HCT116 (cell line): ENCODE data around the gene ZNF133.

Experiments used
- CEBPB ChIP-seq: IDR thresholded peaks from 2 replicates; pipeline ENCODE4 v1.6.1; 2012; ENCODE audit warnings: low read depth
- CTCF ChIP-seq, 3 experiments: fragments of 200-600 bp in 1 of 3; sonication (generic) in 1 of 3; IDR thresholded peaks in 2 of 3; conservative IDR thresholded peaks in 1 of 3; 2 replicates each; pipeline ENCODE4 v1.5.1; 2012 to 2017; ENCODE audit warnings: low read depth in 2 of 3, low read length in 2 of 3, antibody characterized with exemption in 1 of 3, borderline replicate concordance in 1 of 3, control low read depth in 1 of 3, mild to moderate bottlenecking in 1 of 3, mixed read lengths in 1 of 3, mixed run types in 1 of 3, moderate library complexity in 1 of 3; ENCODE audit not compliant: insufficient read depth in 1 of 3
- ELF1 ChIP-seq: IDR thresholded peaks from 2 replicates; pipeline ENCODE4 v1.6.1; 2012; ENCODE audit warnings: low read depth, borderline replicate concordance
- EZH2 ChIP-seq: fragments of 200-600 bp; sonication (generic); IDR thresholded peaks from 2 replicates; pipeline ENCODE4 v1.6.1; 2017; ENCODE audit warnings: antibody characterized with exemption, mixed run types
- POLR2A ChIP-seq: IDR thresholded peaks from 2 replicates; pipeline ENCODE4 v1.7.0; 2011; ENCODE audit warnings: borderline replicate concordance; ENCODE audit not compliant: insufficient read depth, insufficient read length; ENCODE audit errors: extremely low read depth
- POLR2AphosphoS5 ChIP-seq: IDR thresholded peaks from 2 replicates; pipeline ENCODE4 v1.6.1; 2011; ENCODE audit warnings: mild to moderate bottlenecking, low read depth, low read length, moderate library complexity
- REST ChIP-seq: IDR thresholded peaks from 2 replicates; pipeline ENCODE4 v1.6.1; 2012; ENCODE audit warnings: low read depth
- YY1 ChIP-seq: IDR thresholded peaks from 2 replicates; pipeline ENCODE4 v1.6.1; 2011; ENCODE audit warnings: low read length, low read depth, moderate library complexity, mild to moderate bottlenecking; ENCODE audit not compliant: insufficient replicate concordance; ENCODE audit errors: extremely low read depth

GRCh38 chr20:18273738-18274137 lies 14.6 kb upstream of the ZNF133 start:
- TF ChIP-seq CTCF (IDR thresholded peaks at IDR 0.05 in 2 of 3, conservative IDR thresholded peaks at IDR 0.05 in 1 of 3; ENCODE audit: borderline replicate concordance in 1 of 3, insufficient read depth in 1 of 3, low read depth in 2 of 3, low read length in 2 of 3): no peak
- no peak for TF ChIP-seq CEBPB
- no peak for TF ChIP-seq POLR2AphosphoS5
- TF ChIP-seq POLR2A: no peak
- TF ChIP-seq REST: no peak
- TF ChIP-seq EZH2: no peak
- TF ChIP-seq YY1: no peak
- TF ChIP-seq ELF1: no peak
